ENCODE measurements around the gene KIAA0040.

DNA sequence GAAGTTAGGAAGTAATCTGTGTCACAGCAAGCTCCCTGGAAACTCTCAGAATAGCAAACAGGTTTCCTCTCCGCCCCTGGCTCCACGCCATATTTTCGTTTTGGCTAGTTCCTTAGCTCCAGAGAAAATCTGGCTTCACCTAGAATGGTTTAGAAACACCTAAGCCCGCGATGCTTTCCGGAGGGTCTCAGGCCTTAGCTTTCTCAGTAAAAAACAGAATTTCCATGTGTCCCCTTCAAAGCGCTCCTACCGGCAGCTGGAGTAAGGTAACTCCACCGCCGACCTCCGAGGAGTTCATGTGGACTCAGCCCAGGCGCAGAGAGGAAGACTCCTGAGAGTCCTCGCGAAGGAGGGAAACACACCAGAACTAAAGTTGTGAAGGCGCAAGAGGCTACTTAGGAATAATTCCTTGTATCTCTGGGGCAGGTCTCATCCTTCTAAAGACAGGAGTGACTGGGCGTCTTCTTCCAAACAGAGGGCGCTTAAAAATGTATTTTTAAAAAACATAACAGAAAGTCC is 406 bp downstream of the KIAA0040 start:
- TF ChIP-seq, protein P1, sequence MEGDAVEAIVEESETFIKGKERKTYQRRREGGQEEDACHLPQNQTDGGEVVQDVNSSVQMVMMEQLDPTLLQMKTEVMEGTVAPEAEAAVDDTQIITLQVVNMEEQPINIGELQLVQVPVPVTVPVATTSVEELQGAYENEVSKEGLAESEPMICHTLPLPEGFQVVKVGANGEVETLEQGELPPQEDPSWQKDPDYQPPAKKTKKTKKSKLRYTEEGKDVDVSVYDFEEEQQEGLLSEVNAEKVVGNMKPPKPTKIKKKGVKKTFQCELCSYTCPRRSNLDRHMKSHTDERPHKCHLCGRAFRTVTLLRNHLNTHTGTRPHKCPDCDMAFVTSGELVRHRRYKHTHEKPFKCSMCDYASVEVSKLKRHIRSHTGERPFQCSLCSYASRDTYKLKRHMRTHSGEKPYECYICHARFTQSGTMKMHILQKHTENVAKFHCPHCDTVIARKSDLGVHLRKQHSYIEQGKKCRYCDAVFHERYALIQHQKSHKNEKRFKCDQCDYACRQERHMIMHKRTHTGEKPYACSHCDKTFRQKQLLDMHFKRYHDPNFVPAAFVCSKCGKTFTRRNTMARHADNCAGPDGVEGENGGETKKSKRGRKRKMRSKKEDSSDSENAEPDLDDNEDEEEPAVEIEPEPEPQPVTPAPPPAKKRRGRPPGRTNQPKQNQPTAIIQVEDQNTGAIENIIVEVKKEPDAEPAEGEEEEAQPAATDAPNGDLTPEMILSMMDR (IDR thresholded peaks at IDR 0.05 in 2 of 3, conservative IDR thresholded peaks at IDR 0.05 in 1 of 3; ENCODE audit: borderline replicate concordance in 1 of 3, insufficient read depth in 1 of 3, low read depth in 2 of 3, low read length in 2 of 3) = no peak
- TF ChIP-seq, protein P2, sequence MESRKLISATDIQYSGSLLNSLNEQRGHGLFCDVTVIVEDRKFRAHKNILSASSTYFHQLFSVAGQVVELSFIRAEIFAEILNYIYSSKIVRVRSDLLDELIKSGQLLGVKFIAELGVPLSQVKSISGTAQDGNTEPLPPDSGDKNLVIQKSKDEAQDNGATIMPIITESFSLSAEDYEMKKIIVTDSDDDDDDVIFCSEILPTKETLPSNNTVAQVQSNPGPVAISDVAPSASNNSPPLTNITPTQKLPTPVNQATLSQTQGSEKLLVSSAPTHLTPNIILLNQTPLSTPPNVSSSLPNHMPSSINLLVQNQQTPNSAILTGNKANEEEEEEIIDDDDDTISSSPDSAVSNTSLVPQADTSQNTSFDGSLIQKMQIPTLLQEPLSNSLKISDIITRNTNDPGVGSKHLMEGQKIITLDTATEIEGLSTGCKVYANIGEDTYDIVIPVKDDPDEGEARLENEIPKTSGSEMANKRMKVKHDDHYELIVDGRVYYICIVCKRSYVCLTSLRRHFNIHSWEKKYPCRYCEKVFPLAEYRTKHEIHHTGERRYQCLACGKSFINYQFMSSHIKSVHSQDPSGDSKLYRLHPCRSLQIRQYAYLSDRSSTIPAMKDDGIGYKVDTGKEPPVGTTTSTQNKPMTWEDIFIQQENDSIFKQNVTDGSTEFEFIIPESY (IDR thresholded peaks at IDR 0.05; ENCODE audit: extremely low read depth, insufficient replicate concordance, low read length) = no peak
- TF ChIP-seq CEBPB (IDR thresholded peaks at IDR 0.05; ENCODE audit: low read depth) = no peak
- no peak for TF ChIP-seq EZH2 (IDR thresholded peaks at IDR 0.05)
- TF ChIP-seq, protein P3, sequence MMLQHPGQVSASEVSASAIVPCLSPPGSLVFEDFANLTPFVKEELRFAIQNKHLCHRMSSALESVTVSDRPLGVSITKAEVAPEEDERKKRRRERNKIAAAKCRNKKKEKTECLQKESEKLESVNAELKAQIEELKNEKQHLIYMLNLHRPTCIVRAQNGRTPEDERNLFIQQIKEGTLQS (IDR thresholded peaks at IDR 0.05) = no peak
- no peak for TF ChIP-seq YY1 (IDR thresholded peaks at IDR 0.05; ENCODE audit: extremely low read depth, insufficient replicate concordance, low read depth, low read length)

Data from HCT116 (cell line).